Hepatocyte (in vitro differentiated cells): ENCODE data around the gene ATAD1. TPM values are rescaled to one million over a fixed set of nuclear protein-coding genes. Genes with fewer than 3 reads are reported as not detected.
A peak's percentile ranks its signal among the peaks of the same experiment; 100 is the strongest.
"Not testable (repeated sequence)": the region's sequence is repeated elsewhere in the genome, so short reads cannot be mapped to it uniquely, and the experiment has no call there.

ENCODE experiments used
- DNase-seq: peaks from one replicate; pipeline ENCODE4 v3.0.0-alpha.2; 2016; ENCODE audit warnings: low spot score
- H2AFZ ChIP-seq: fragments of 200-600 bp; sonication (generic); 2 replicates; pipeline ENCODE4 v1.6.0; 2016; ENCODE audit warnings: antibody characterized with exemption, mild to moderate bottlenecking
- H3K27ac ChIP-seq: fragments of 200-600 bp; sonication (generic); 2 replicates; pipeline ENCODE4 v1.5.1; 2016; ENCODE audit warnings: mild to moderate bottlenecking
- H3K27me3 ChIP-seq: fragments of 200-600 bp; sonication (generic); 2 replicates; pipeline ENCODE4 v1.6.1; 2016
- H3K36me3 ChIP-seq: fragments of 200-600 bp; sonication (generic); replicated peaks from 2 replicates; pipeline ENCODE4 v1.5.1; 2016; ENCODE audit warnings: low read depth; ENCODE audit not compliant: insufficient read depth
- H3K4me1 ChIP-seq: fragments of 200-600 bp; sonication (generic); 2 replicates; pipeline ENCODE4 v1.5.1; 2016; ENCODE audit warnings: mild to moderate bottlenecking, moderate library complexity; ENCODE audit not compliant: insufficient read depth
- H3K4me2 ChIP-seq: fragments of 200-600 bp; sonication (generic); 2 replicates; pipeline ENCODE4 v1.6.0; 2016
- H3K4me3 ChIP-seq: fragments of 200-600 bp; sonication (generic); 2 replicates; pipeline ENCODE4 v1.5.1; 2016; ENCODE audit warnings: mild to moderate bottlenecking
- H3K79me2 ChIP-seq: fragments of 200-600 bp; sonication (generic); 2 replicates; pipeline ENCODE4 v1.6.0; 2017; ENCODE audit warnings: mild to moderate bottlenecking
- H3K9me2 ChIP-seq: fragments of 200-600 bp; sonication (generic); replicated peaks from 2 replicates; pipeline ENCODE4 v1.6.0; 2017; ENCODE audit warnings: mild to moderate bottlenecking; ENCODE audit not compliant: insufficient read depth
- H3K9me3 ChIP-seq: fragments of 200-600 bp; sonication (generic); 2 replicates; pipeline ENCODE4 v1.5.1; 2016; ENCODE audit warnings: low read depth, mild to moderate bottlenecking
- H4K20me1 ChIP-seq: fragments of 200-600 bp; sonication (generic); 2 replicates; pipeline ENCODE4 v1.6.0; 2016; ENCODE audit warnings: mild to moderate bottlenecking; ENCODE audit not compliant: insufficient read depth, poor library complexity, severe bottlenecking
- CTCF ChIP-seq: fragments of 200-600 bp; sonication (generic); IDR thresholded peaks from 2 replicates; pipeline ENCODE4 v1.5.1; 2016; ENCODE audit warnings: antibody characterized with exemption, mild to moderate bottlenecking; ENCODE audit not compliant: poor library complexity
- EZH2 ChIP-seq: fragments of 200-600 bp; sonication (generic); IDR thresholded peaks from 2 replicates; pipeline ENCODE4 v1.6.1; 2016; ENCODE audit warnings: antibody characterized with exemption, mild to moderate bottlenecking, borderline replicate concordance
- EZH2phosphoT487 ChIP-seq: fragments of 200-600 bp; sonication (generic); IDR thresholded peaks from one replicate; pipeline ENCODE4 v1.6.1; 2018; ENCODE audit warnings: antibody characterized with exemption, mild to moderate bottlenecking, low read depth, moderate library complexity; ENCODE audit not compliant: unreplicated experiment, severe bottlenecking
- whole genome bisulfite sequencing: methylation state at CpG from one replicate; pipeline ENCODE4 v1.1.6; 2016; ENCODE audit warnings: low lambda C conversion rate; ENCODE audit errors: missing lambda C conversion rate; 5-methylcytosine and 5-hydroxymethylcytosine counted together
- polyA plus RNA-seq: library from polyadenylated mRNA; unstranded; fragments of >200 nt; fragmentation: Nextera tagmentation; extraction: Ambion mirVana; gene quantifications from 2 replicates; pipeline ENCODE4 v1.2.1, GENCODE V29; 2016
- total RNA-seq: library from RNA; depleted of rRNA; stranded (reverse); fragments of >200 nt; gene quantifications from 2 replicates; pipeline ENCODE4 v1.2.3, GENCODE V29; 2014

The ATAD1 gene
- total and polyA plus RNA-seq, 2 experiments from 2014 or later: 33.4 to 50.7 TPM

GRCh38 chr10:87739703-87740102 is 78.3 kb downstream of the ATAD1 start:
- WGBS: 90% methylated on average over 4 of the region's 4 CpGs
- Histone ChIP-seq H3K79me2 (no peaks in the 10 kb centered on the region), H3K9me3 (no peaks in the 10 kb centered on the region), H3K4me1 (peaks cover 2% of the 10 kb centered on the region), H3K36me3 (no peaks in the 10 kb centered on the region), H3K9me2 (no peaks in the 10 kb centered on the region), H3K27me3 (no peaks in the 10 kb centered on the region), H3K27ac (no peak overlapping the region), H2AFZ (no peak overlapping the region), H3K4me2 (no peak overlapping the region), H4K20me1 (no peaks in the 10 kb centered on the region), H3K4me3 (no peak overlapping the region)
- TF ChIP-seq CTCF (no peak), EZH2 (no peak), EZH2phosphoT487 (no peak)
- no peak for DNase-seq

GRCh38 chr10:87738253-87738652 is 79.8 kb downstream of the ATAD1 start:
- H3K36me3 ChIP-seq, H3K4me2 ChIP-seq, H3K9me3 ChIP-seq, H3K9me2 ChIP-seq, H3K79me2 ChIP-seq, DNase-seq, H2AFZ ChIP-seq, H3K4me3 ChIP-seq, H3K27me3 ChIP-seq, H3K27ac ChIP-seq, H3K4me1 ChIP-seq, H4K20me1 ChIP-seq: not testable (repeated sequence)
- WGBS: 94% methylated on average over 1 of the region's 1 CpG

- H3K9me2 ChIP-seq: no peaks in the 10 kb centered on the region
- no peaks in the 10 kb centered on the region for H3K9me3 ChIP-seq
- peaks cover 3% of the 10 kb centered on the region for H3K4me1 ChIP-seq
- no peaks in the 10 kb centered on the region for H3K36me3 ChIP-seq
- no peak overlapping the region for H3K4me2 ChIP-seq
- 30% methylated on average over 7 of the region's 7 CpGs for WGBS
- H3K4me3 ChIP-seq: no peak overlapping the region
- no peaks in the 10 kb centered on the region for H3K27me3 ChIP-seq
- no peaks in the 10 kb centered on the region for H4K20me1 ChIP-seq
- no peak for TF ChIP-seq EZH2phosphoT487
- TF ChIP-seq CTCF: peak; percentile 73
- no peaks in the 10 kb centered on the region for H3K79me2 ChIP-seq
- H2AFZ ChIP-seq: no peak overlapping the region
- DNase-seq: peak; percentile 56
- H3K27ac ChIP-seq: no peak overlapping the region
These were observed 82.8 kb downstream of the ATAD1 start for GRCh38 chr10:87734987-87735827.

- Histone ChIP-seq H3K36me3 (no peaks in the 10 kb centered on the region), H3K4me3 (no peak overlapping the region), H3K79me2 (no peaks in the 10 kb centered on the region), H3K9me2 (no peaks in the 10 kb centered on the region), H3K27ac (no peak overlapping the region), H3K4me2 (no peak overlapping the region), H3K4me1 (peaks cover 3% of the 10 kb centered on the region), H2AFZ (no peak overlapping the region), H4K20me1 (no peaks in the 10 kb centered on the region), H3K27me3 (no peaks in the 10 kb centered on the region), H3K9me3 (no peaks in the 10 kb centered on the region)
- TF ChIP-seq CTCF (no peak), EZH2 (no peak), EZH2phosphoT487 (no peak)
- 78% methylated on average over 5 of the region's 5 CpGs for WGBS
- DNase-seq: no peak
These were observed 84.9 kb downstream of the ATAD1 start for GRCh38 chr10:87733081-87733480.
